GM19023 (cell line): ENCODE data around the gene CPE.

Experiments used
- ATAC-seq: cut with Tn5 transposase; IDR thresholded peaks from one replicate; pipeline ENCODE4 v1.9.1; 2021; ENCODE audit warnings: mild to moderate bottlenecking, moderate library complexity; ENCODE audit not compliant: unreplicated experiment

Gene CPE

DNA sequence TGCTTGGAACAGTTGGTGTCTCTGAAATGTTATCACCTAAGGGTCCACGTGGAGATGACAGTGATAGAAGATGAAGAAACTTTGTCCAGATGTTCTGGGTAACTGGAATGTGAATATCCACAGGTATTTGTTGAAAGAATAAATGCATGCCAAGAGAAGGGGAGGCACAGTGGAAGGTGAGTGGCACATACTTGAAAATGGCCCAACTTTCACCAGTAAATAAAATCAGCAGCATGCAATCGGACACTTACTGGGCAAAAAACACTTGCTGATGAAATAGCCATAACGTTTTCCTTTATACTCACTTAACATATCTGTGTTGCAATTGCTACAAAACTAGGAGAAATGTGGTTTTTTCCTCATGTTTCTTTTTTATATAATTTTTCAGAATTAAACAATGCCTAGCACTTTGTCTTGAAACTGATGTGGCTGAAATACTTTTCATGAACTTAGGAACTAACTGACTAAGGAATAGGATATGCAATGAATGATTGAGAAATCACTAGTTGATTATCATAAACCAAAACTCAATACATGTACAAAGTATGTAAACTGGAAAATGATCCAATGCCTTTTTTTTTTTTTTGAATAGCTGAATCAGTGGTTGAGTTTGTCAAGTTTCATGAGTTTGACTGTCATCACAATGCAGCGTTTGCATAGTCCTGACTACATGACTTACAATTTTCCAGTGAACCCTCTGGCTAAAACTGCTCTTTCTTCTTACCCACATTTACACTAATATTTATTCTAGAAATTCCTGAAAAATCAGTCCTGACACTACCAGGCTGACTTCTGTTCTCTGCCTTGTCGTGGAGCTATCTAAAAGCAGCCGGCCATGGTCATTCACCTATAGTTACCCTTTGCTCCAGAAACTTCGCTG, 127.4 kb downstream of the CPE start:
- no peak for ATAC-seq

DNA sequence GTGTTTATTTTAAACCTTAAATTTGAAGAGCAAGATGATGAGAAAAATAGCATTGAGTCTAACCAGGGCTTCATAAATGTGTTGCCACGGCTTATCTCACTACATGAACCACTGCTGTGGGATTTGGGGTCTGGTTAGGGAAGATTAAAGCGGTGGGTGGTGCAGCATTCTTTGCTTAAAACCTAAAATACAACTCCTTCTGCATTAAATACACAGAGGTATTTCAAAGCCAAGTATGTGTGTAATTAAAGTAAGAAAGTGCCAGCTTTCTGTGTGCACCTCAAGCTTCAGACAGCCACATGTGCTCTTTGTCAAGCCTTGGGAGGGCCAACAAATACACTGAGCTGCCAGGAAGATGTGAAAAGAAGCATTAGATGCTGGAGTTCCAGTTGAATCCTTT, 128.0 kb downstream of the CPE start:
- ATAC-seq: no peak

DNA sequence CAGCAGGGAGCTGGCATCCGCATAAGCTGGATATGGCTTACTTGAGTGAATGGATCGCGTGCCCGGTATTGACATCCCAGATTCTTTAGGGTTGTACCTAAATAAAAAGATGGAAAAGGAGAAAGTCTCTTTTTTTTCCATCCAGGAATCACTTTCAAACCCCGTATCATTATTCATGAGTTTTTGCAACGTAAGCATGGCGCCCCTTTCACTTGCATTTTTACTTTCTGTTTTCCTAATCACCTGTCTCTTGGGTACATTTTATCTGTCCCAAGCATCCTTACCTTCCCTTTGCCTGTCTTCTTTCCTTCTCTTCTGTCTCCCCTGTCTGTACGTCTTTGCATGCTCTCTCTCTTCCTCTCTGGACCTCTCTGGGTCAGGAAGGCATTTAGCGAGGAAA, 128.6 kb downstream of the CPE start:
- ATAC-seq: no peak

DNA sequence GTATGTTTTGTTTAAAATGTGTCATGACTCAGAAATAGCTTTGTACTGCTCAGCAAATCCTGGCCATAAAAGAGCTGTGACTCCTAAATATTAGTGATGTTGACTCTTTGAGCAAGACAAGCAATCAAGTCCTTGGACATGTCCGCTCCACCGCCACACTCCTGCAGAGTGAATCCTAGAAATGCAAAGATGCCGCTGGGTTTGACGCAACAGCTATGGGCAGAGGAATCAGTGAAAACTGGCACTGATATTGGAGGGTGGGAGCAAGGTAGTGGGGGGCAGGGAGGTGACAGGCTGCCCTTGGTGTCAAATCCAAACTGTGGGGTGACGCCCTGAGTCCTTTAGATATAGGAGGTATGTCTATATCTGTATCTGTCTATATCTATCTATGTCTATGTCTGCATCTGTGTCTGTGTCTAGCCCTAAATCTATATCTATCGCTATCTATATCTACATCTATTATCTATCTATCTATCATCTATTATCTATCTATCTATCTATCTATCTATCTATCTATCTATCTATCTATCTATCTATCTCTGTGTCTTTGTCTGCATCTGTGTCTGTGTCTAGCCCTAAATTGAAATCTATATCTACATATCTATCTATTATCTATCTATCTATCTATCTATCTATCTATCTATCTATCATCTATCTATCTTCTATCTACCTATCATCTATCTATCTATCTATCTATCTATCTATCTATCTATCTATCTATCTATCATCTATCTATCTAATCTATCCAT, 129.7 kb downstream of the CPE start:
- no peak for ATAC-seq

DNA sequence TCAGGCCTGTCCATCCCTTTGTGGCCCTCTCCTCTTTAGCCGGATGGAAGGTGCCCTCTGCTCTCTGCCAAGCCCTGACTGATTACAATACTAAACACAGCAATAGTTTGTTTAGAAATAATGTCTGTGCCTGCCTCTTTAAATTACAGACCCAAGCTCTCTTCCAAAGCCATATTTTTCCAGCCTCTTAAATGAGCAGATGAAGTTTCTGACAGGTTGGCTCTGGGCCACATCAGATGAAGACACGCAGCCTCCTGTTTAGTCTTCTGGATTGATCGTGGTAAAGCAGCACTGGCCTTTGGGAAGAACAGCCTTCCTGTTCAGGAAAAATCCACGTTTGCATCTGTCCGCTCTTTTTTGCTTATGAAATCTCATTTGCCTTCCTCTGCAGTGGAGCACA, 133.6 kb downstream of the CPE start:
- no peak for ATAC-seq

DNA sequence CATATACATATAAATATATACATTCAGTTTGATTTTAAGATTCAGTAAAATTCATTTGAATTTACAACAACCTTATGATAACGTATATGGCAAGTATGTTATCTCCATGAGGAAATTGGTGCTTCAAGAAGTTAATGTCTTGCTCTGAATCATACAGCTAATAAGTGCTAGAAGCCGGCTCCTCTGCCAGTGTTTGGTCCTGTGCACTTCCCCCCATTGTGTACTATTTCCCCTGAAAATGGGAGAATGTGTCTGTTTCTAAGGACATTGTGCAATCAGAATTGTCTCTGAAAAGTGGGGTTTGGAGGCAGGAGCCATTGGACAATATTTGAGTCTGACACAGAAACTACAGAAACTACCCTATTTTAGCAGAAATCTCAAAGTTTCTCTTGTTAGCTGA, 135.9 kb downstream of the CPE start:
- no peak for ATAC-seq

DNA sequence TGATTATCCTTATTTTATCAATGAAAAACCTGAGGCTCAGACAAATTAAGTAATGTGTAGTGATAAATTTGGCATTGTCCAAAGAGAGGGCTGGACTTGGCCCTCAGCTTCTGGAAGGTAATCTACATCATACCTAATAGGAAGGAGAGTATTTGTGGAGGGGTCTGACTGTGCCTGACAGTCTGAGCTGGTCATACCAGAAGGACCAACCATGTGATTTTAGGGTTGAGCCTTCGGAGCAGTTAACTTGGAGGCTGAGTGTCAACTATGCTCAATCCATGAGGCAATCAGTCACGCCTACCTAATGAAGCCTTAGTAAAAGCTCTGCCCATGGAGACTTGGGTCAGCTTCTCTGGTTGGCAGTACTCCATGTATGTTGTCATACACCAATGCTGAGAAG, 136.4 kb downstream of the CPE start:
- ATAC-seq: no peak

DNA sequence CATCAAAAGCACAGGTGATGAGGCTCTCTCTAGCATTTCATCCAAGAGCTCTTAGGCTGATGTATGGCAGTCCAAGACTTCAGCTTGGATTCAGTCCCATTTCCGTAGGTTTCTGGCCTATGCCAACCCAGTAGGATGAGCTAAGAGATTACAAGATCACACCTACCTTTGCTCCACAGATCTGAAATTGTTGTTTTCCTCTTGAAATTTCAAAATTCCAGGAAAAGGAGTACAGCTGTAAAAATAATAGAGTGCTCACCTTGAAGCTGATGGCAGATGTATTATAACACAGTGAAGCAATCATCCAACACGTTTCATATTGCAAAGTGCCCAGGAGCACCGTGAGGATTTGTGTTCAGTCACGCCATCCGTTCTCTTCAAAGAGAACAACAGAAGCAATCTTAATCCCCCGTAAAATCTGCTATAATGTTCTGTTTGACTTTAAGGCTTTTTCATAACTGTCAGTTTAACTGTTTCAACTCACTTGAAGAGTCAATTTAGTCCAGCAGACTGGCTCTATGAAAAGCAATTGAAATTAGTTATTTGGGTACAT, 137.5 kb downstream of the CPE start:
- ATAC-seq: no peak

DNA sequence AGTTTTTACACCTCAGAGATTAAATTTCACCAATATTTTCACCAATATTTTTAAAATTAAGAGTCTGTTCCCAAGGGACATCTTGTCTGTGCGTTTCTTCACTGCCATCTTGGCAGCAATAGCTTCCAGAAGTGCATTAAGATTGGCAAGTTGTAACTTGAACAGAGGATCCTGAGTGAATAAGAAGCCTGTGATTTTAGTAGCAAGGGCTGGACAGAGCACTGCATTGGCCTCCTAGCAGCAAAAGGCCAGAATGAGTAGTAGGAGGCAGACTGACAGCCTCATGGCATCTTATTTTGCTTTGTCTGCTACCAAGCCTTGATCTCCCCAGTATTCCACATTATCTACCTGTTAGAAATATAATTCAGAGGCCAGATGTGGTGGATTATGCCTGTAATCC, 138.4 kb downstream of the CPE start:
- ATAC-seq: no peak

DNA sequence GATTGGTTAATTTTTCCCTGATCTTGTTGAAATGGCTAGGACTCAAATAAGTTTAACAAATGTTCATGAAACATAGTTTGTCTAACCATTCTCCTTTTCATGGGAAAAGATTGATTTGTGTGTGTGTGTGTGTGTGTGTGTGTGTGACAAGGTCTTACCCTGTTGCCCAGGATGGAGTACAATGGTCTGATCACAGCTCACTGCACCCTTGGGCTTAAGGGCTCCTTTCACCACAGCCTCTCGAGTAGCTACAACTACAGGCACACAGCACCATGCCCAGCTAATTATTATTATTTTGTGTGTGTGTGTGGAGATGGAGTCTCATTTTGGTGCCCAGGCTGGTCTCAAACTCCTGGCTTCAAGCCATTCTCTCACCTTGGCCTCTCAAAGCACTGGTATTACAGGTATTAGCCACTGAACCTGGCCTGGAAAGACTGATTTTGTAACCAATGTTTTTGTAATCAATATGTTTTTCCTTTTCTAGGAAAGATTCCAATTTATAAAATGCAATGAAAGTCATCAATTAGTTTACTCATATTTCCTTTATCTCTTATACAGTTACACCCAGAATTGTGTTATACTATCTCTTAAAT, 139.3 kb downstream of the CPE start:
- no peak for ATAC-seq

DNA sequence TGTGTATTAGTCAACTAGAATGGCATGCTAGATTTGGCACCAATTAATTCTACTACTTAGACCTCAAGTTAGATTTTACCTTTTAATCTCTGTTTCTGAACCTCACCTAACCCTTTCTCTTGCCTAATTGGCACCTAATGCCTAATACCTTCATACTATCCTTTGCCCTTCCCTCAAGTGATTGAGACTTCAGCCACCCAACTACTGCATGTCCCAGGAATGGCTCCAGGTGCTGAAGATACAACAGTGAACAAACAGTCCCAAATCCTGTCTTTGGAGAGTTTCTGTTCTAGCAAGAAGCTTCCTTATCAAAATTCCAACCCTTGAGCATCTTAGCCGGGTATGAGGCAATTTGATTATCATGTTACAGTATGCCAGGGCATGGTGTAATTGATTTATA, 139.9 kb downstream of the CPE start:
- no peak for ATAC-seq

DNA sequence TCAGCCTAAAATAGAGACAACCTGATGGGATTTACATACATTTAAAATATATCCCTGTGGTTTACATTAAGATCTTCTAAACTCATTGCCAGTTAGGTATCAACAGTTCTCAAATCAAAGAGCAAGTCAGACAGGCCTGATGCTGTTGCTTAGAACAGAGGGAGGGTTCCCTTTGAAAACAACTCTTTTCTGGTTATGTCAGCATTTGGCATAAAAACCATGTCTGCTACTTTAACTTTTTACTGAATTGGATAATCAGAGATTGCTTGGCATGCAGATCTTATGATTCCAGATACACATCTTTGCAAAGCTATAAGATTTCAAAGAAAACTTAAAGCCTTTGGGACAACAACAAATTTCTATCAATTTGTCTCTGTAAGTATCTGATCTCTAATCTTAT, 140.8 kb downstream of the CPE start:
- no peak for ATAC-seq

DNA sequence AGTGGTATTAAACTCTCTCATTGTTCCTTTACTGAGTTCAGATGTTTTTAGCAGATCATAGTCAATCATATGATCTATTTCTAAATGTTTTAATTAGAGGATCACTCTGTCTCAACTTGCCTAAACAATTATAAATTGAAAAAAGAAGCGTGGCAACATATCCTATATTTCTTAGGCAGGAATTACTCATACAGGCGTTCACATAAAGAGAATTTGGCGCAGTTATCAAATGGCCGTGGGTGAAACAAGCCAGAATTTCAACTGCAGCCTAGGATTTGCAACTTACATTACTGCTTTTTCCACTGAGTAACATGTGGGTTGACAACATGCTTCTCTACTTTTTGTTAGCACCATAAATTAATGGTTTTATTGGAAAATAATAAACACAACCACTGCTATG, 141.3 kb downstream of the CPE start:
- no peak for ATAC-seq

DNA sequence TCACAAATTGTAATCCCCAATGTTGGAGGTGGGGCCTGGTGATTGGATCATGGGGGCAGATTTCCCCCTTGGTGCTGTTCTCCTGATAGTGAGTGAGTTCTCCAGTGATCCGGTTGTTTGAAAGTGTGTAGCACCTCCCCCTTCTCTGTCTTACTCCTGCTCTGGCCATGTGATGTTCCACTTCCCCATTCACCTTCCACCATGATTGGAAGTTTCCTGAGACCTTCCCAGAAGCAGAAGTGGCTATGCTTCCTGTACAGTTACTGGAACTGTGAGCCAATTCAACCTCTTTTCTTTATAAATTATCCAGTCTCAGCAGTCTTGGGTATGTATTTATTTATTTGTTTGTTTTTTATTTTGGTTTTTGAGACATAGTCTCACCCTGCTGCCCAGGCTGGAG, 143.2 kb downstream of the CPE start:
- ATAC-seq: no peak

DNA sequence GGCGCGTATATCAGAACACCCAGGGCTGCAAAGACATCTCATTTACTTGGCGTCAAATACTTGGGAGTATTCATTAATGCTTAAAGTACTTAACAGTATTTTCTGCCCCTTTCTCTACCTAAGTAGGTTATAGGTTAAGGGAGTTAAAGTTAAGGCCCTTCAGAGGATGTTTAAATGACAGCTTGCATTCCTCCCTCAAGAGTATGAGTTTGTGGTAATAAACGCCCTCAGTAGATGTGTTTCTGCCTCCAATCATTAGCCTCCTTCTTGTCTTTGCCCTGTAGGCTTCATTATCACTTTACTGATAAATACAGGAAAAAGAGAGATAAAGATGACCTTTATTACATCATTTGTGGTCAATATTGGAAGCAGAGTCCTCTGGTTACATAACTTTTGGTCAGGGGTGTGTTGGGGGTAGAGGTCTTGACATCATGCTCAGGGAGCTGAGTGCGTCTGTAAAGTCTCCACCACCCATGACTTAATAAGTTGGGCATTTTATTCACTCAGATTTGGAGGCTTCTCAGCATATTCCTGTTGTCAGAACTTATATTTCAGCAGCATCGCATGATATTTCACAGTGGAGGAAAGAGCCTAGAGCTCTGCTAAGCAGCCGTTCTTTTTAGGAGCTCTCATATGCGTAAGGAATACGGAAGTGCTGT, 145.9 kb downstream of the CPE start:
- ATAC-seq: no peak

DNA sequence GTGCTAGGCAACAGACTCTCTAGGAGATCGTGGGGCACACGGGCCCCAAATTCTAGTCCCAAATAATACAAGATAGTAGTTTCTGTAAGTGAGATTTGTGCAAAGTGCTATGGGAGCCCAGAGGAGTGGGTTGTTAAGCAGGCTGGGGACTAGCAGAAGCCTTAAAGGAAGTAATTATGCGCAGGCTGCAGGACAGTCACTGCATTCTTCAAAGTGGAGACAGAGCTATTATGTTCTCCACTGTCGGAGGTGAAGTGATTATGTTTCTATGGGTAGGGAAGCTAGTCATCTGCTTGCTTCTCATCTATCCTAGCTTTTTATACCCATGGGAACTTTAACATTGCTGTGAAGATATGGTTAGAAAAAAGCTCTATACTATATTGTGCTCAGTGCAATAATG, 154.2 kb downstream of the CPE start:
- no peak for ATAC-seq

DNA sequence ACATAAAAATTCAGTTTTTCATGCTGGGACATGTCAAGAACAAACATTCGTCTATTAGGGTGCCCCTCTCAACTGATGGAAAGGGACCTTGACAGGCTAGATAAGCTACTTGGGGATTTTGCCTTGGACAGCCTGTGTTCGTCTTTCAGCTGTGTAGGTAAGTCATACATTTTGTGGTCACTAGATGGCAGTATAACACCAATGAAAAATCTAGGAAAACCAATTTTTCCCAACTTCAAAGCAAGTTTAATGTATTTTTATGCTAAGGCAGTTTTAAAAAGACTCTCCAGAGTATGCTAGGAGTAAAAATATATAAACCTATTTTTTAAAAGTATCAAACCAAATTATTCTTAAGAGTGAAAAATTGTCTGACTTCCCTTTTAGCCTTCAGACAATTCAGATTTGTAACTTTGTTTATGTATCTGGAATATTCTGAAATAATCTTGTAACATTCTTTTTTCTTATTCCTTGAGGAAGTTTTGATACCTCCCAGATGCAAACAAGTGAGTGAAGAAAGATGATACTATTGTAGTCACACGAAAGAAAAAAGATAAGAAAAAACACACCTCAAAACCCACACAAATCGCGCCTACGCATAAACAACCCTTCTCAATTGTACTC, 158.3 kb downstream of the CPE start:
- peak; percentile 55 for ATAC-seq

DNA sequence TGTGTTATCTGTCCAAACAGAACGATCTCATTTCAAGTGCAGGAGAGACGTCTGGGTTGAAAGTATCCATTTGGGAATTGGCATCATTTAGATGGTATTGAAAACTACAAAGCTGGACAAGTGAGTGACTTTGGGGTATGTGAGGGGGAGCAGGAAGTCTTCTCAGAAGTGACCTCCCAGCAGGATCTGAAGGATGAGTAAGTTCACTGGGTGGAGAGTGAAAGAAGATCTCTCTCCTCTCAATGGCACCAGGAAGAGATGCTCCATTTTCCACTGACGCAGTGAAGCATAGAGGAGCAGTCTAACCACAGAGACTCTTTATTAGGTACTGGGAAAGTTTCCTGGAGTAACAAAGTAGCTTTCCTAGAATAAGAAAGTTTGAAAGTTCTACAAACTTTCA, 161.0 kb downstream of the CPE start:
- no peak for ATAC-seq

DNA sequence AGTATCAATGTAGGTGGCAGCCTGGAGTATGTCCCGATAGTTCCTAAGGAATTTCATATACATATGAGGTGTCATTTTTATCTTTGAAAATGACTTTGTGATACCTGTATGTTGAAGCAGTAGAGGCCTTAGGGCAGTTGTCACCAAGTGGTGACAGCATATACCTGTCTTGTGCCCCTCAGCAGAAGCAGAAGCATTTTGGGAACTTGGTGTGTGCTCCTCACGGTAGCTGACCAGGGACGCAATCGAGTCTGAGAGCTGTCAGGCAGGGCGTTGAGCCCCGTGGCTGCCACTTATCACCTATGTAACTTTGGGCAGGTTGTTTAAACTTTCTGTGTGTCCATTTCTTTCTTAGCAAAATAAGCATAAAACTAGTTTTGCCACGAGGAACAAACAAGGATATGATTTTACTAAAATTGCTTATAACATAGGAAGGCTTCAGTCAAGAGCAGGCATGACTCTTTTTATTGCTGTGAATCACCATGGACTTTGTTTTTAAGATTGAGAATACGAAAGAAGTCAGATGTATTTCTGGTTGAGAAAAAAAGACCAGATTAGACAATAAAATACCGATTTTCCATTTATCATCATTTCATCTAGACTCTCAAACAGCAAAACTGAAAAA, 161.5 kb downstream of the CPE start:
- no peak for ATAC-seq

DNA sequence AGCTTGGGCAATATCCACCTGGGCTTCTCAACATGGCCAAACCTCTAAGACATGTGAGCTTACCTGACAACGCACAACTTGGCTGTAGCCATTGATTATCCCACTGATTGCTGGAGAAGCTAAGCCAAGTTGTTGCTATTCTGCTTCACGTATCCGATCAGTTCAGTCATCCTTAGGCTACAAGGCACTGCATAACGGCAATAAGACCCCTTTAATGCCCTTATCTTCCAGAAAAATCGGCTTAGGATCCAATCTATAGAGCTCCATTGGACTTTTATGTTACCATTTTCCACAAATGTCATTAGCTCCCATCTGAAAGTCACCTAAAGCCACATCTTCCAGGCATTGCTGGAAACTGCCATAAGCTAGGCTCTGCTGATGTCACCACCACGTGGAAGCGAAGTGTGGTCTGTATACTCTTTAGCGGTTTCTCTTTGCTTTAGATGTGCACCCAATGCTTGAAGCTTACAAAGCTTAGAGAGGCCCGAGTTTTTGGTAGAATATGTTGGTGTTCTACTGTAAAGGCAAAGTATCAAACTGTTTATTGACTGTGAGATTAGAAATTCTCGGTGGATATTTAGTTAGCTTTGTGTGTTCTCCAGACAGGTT, 163.1 kb downstream of the CPE start:
- no peak for ATAC-seq
